K562 (cell line): ENCODE data around the gene CRABP2. TPM values are rescaled to one million over a fixed set of nuclear protein-coding genes. Genes with fewer than 3 reads are reported as not detected.
A peak's percentile ranks its signal among the peaks of the same experiment; 100 is the strongest.

Source experiments
- CBX1 ChIP-seq: sonication (generic); IDR thresholded peaks from 2 replicates; pipeline ENCODE4 v1.6.1; 2016; ENCODE audit warnings: antibody characterized with exemption, low read depth, mild to moderate bottlenecking
- EP300 ChIP-seq: IDR thresholded peaks from 2 replicates; pipeline ENCODE4 v1.6.1; 2012; ENCODE audit warnings: low read length, improper control_type of control experiment
- NFXL1 ChIP-seq: fragments of 450-650 bp; formaldehyde crosslinking; IDR thresholded peaks from 2 replicates; pipeline ENCODE4 v1.4.0; 2021; ENCODE audit warnings: mild to moderate bottlenecking
- NUFIP1 ChIP-seq: fragments of 450-650 bp; IDR thresholded peaks from 2 replicates; pipeline ENCODE4 v1.6.1; 2018; ENCODE audit not compliant: partially characterized antibody
- RCOR1 ChIP-seq, 2 experiments: IDR thresholded peaks; 2 replicates each; pipeline ENCODE4 v1.6.1; 2012; ENCODE audit warnings: low read depth in 2 of 2, low read length in 2 of 2, borderline replicate concordance in 1 of 2, improper control_type of control experiment in 1 of 2
- SMC3 ChIP-seq: conservative IDR thresholded peaks from 2 replicates; pipeline ENCODE4 v1.6.1; 2011; ENCODE audit warnings: low read depth, low read length, improper control_type of control experiment; ENCODE audit not compliant: insufficient read depth
- SREBF1 ChIP-seq: fragments of 150-350 bp; IDR thresholded peaks from 2 replicates; pipeline ENCODE4 v1.6.1; 2014; ENCODE audit warnings: antibody characterized with exemption, low read depth, low read length, borderline replicate concordance
- ZNF280B ChIP-seq: fragments of 250-450 bp; sonication (Bioruptor Pico); IDR thresholded peaks from 2 replicates; pipeline ENCODE4 v1.5.1; 2021; ENCODE audit warnings: mild to moderate bottlenecking
- ZNF407 ChIP-seq: fragments of 450-650 bp; IDR thresholded peaks from 2 replicates; pipeline ENCODE4 v1.6.1; 2016; ENCODE audit warnings: low read depth
- ZNF518B ChIP-seq: fragments of 250-450 bp; sonication (Bioruptor Pico); IDR thresholded peaks from 2 replicates; pipeline ENCODE4 v1.5.0; 2021; ENCODE audit warnings: mild to moderate bottlenecking, moderate library complexity
- ZNF589 ChIP-seq: fragments of 200-800 bp; sonication (Bioruptor generic); IDR thresholded peaks from 2 replicates; pipeline ENCODE4 v1.6.1; 2016; ENCODE audit warnings: low read depth, missing genetic modification characterization, missing compliant biosample characterization
- polyA plus RNA-seq, 8 experiments: library from polyadenylated mRNA; depleted of rRNA in 4 of 8; stranded (reverse) in 5 of 8; unstranded in 3 of 8; fragments of >200 nt; fragmentation: Nextera tagmentation in 2 of 8; fragmentation: Illumina TruSeq in 1 of 8; extraction: Ambion mirVana in 2 of 8; extraction: Trizol in 1 of 8; gene quantifications; 2 replicates each; pipeline versions ENCODE4 v1.2.1 to v1.2.3, GENCODE V29; 2011 to 2014; ENCODE audit warnings: inconsistent platforms in 1 of 8, missing spikeins in 1 of 8
- total RNA-seq, 7 experiments: library from RNA; depleted of rRNA in 6 of 7; stranded (reverse); fragments of >200 nt in 6 of 7; fragmentation: Illumina TruSeq in 2 of 7; extraction: Trizol in 2 of 7; gene quantifications; 2 replicates each; pipeline versions ENCODE4 v1.2.1 to v1.2.3, GENCODE V29; 2011 to 2021; ENCODE audit warnings: low replicate concordance in 1 of 7

CRABP2 gene
- total and polyA plus RNA-seq, 9 of the 15 experiments (the other 6 are each of a cell fraction or from before 2014, with no cell fraction given), result 0.30 to 2.5 (median 0.82) TPM

GRCh38 chr1:156728599-156729462, 23.4 kb upstream of the CRABP2 start, which contains the start of gene ISG20L2 (continued):
- no peak for TF ChIP-seq ZNF407
- 0 out of 4 replicates have a peak, but pooled peaks of 1 of the 2 experiments have one; percentile 43 for TF ChIP-seq RCOR1 (IDR thresholded peaks at IDR 0.05; ENCODE audit: borderline replicate concordance in 1 of 2, low read depth in 2 of 2, low read length in 2 of 2)
- no peak for TF ChIP-seq NUFIP1
- no peak for TF ChIP-seq ZNF518B (CRISPR knock-in tag)
- TF ChIP-seq NFXL1 (CRISPR knock-in tag), result no peak
- no peak for TF ChIP-seq CBX1
- TF ChIP-seq ZNF589 (CRISPR knock-in tag), result no peak; the same call in 1 of the 2 replicates
- TF ChIP-seq SREBF1, result no peak
- 0 out of 2 replicates have a peak, but pooled peaks have one; percentile 18 for TF ChIP-seq SMC3
- TF ChIP-seq ZNF280B (CRISPR knock-in tag), result no peak
- TF ChIP-seq EP300, result peak; percentile 38; the same call in 1 of the 2 replicates
